HepG2 (cell line): ENCODE results near the gene SPEM2. TPM values are rescaled to one million over a fixed set of nuclear protein-coding genes. Genes with fewer than 3 reads are reported as not detected.

Source experiments
- ARID4A ChIP-seq: sonication (generic); formaldehyde crosslinking; IDR thresholded peaks from 2 replicates; pipeline ENCODE4 v1.5.0; 2020; ENCODE audit warnings: mild to moderate bottlenecking, missing genetic modification reagents, borderline replicate concordance
- ARID5B ChIP-seq: IDR thresholded peaks from 2 replicates; pipeline ENCODE4 v1.4.0; 2020; ENCODE audit warnings: mild to moderate bottlenecking, missing genetic modification reagents
- CCDC6 ChIP-seq: sonication (generic); formaldehyde crosslinking; IDR thresholded peaks from 2 replicates; pipeline ENCODE4 v1.8.1; 2022; ENCODE audit warnings: mild to moderate bottlenecking, missing genetic modification reagents, moderate library complexity
- CENPX ChIP-seq: sonication (generic); formaldehyde crosslinking; IDR thresholded peaks from 2 replicates; pipeline ENCODE4 v1.9.0; 2021; ENCODE audit warnings: mild to moderate bottlenecking, missing genetic modification reagents, moderate library complexity
- HCFC1 ChIP-seq: fragments of 150-350 bp; IDR thresholded peaks from 2 replicates; pipeline ENCODE4 v1.6.1; 2014; ENCODE audit warnings: low read depth, low read length
- KLF13 ChIP-seq: sonication (generic); formaldehyde crosslinking; IDR thresholded peaks from 2 replicates; pipeline ENCODE4 v1.4.0; 2020; ENCODE audit warnings: mild to moderate bottlenecking, missing genetic modification reagents
- KLF16 ChIP-seq, 2 experiments: sonication (generic) in 1 of 2; formaldehyde crosslinking in 1 of 2; IDR thresholded peaks; 2 replicates each; pipeline versions ENCODE4 v1.6.1 to v1.8.0; 2016 to 2023; ENCODE audit warnings: missing genetic modification reagents in 2 of 2, missing compliant biosample characterization in 1 of 2
- MAX ChIP-seq: IDR thresholded peaks from 2 replicates; pipeline ENCODE4 v1.6.1; 2012; ENCODE audit warnings: inconsistent platforms
- MTA1 ChIP-seq: sonication (generic); formaldehyde crosslinking; IDR thresholded peaks from 2 replicates; pipeline ENCODE4 v1.4.0; 2020; ENCODE audit warnings: missing genetic modification reagents, mild to moderate bottlenecking, borderline replicate concordance
- SMAD1 ChIP-seq: sonication (generic); formaldehyde crosslinking; IDR thresholded peaks from 2 replicates; pipeline ENCODE4 v1.4.0; 2020; ENCODE audit warnings: missing genetic modification reagents, low read depth, mild to moderate bottlenecking, borderline replicate concordance
- TBL1XR1 ChIP-seq: fragments of 150-350 bp; IDR thresholded peaks from 2 replicates; pipeline ENCODE4 v1.6.1; 2014; ENCODE audit warnings: borderline replicate concordance, low read length; ENCODE audit not compliant: partially characterized antibody
- TCF7 ChIP-seq: sonication (generic); IDR thresholded peaks from 2 replicates; pipeline ENCODE4 v1.6.1; 2016; ENCODE audit warnings: antibody characterized with exemption, low read depth
- TEAD2 ChIP-seq: sonication (generic); formaldehyde crosslinking; IDR thresholded peaks from 2 replicates; pipeline ENCODE4 v1.9.0; 2021; ENCODE audit warnings: missing genetic modification reagents
- YY1 ChIP-seq: IDR thresholded peaks from 2 replicates; pipeline ENCODE4 v1.6.1; 2011; ENCODE audit warnings: low read length, low read depth, moderate library complexity, mild to moderate bottlenecking; ENCODE audit not compliant: insufficient read depth, insufficient replicate concordance
- ZBTB43 ChIP-seq: sonication (generic); formaldehyde crosslinking; conservative IDR thresholded peaks from 2 replicates; pipeline ENCODE4 v1.4.0; 2020; ENCODE audit warnings: missing genetic modification reagents
- ZNF660 ChIP-seq: sonication (generic); formaldehyde crosslinking; IDR thresholded peaks from 2 replicates; pipeline ENCODE4 v1.5.1; 2020; ENCODE audit warnings: mild to moderate bottlenecking, low read depth, missing genetic modification reagents, borderline replicate concordance
- ZNF781 ChIP-seq: sonication (generic); formaldehyde crosslinking; IDR thresholded peaks from 2 replicates; pipeline ENCODE4 v1.5.1; 2020; ENCODE audit warnings: borderline replicate concordance, mild to moderate bottlenecking, missing genetic modification reagents; ENCODE audit errors: not compliant biosample characterization
- ZNF878 ChIP-seq: sonication (generic); formaldehyde crosslinking; IDR thresholded peaks from 2 replicates; pipeline ENCODE4 v1.8.1; 2023; ENCODE audit warnings: mild to moderate bottlenecking, missing genetic modification reagents, moderate library complexity
- ZSCAN12 ChIP-seq: sonication (generic); formaldehyde crosslinking; IDR thresholded peaks from 2 replicates; pipeline ENCODE4 v1.9.0; 2021; ENCODE audit warnings: mild to moderate bottlenecking, missing genetic modification reagents
- polyA plus RNA-seq, 8 experiments: library from polyadenylated mRNA; depleted of rRNA in 3 of 8; stranded (reverse) in 7 of 8; unstranded in 1 of 8; fragments of >200 nt; fragmentation: Illumina TruSeq in 4 of 8; extraction: Trizol in 4 of 8; gene quantifications; 2 replicates each; pipeline versions ENCODE4 v1.2.1 to v1.2.3, GENCODE V29; 2011 to 2016; ENCODE audit warnings: low read depth in 4 of 8, missing spikeins in 1 of 8, mixed read lengths in 1 of 8; ENCODE audit not compliant: insufficient read depth in 1 of 8
- total RNA-seq, 5 experiments: library from RNA; depleted of rRNA; stranded (reverse); fragments of >200 nt; fragmentation: Illumina TruSeq; extraction: Trizol; gene quantifications; 2 replicates each; pipeline ENCODE4 v1.2.3, GENCODE V29; 2016; ENCODE audit warnings: low read depth in 1 of 5

SPEM2 gene
- total and polyA plus RNA-seq, 2 of the 13 experiments (the other 11 are each of a cell fraction or from before 2014, with no cell fraction given): not detected

- TF ChIP-seq KLF16 (CRISPR knock-in tag; IDR thresholded peaks at IDR 0.05): no peak
- TF ChIP-seq CENPX (CRISPR knock-in tag): no peak
- TF ChIP-seq TCF7: no peak
- TF ChIP-seq YY1: peak; percentile 55
- TF ChIP-seq SMAD1: no peak
- TF ChIP-seq ARID4A (CRISPR knock-in tag): peak; percentile 37; the same call in 1 of the 2 replicates
- no peak for TF ChIP-seq HCFC1
- TF ChIP-seq ZNF878: no peak
- no peak for TF ChIP-seq KLF13 (CRISPR knock-in tag)
- TF ChIP-seq ZNF660 (CRISPR knock-in tag): no peak
- TF ChIP-seq MTA1 (CRISPR knock-in tag): no peak; the same call in 1 of the 2 replicates
- no peak for TF ChIP-seq TBL1XR1
- TF ChIP-seq ARID5B (CRISPR knock-in tag): no peak
- TF ChIP-seq ZBTB43 (CRISPR knock-in tag): 0 out of 2 replicates have a peak, but pooled peaks have one; percentile 25
- no peak for TF ChIP-seq TEAD2 (CRISPR knock-in tag)
- 0 out of 2 replicates have a peak, but pooled peaks have one; percentile 54 for TF ChIP-seq CCDC6 (CRISPR knock-in tag)
- TF ChIP-seq ZSCAN12 (CRISPR knock-in tag): 0 out of 2 replicates have a peak, but pooled peaks have one; percentile 54
- peak; percentile 74 for TF ChIP-seq MAX
- no peak for TF ChIP-seq ZNF781 (CRISPR knock-in tag)
These were observed 11.3 kb downstream of the SPEM2 start (continued) for GRCh38 chr17:7436556-7437368.
